Measurements from ENCODE around the gene TMEM108. TPM values are rescaled to one million over a fixed set of nuclear protein-coding genes. Genes with fewer than 3 reads are reported as not detected.

Gene TMEM108
- polyA plus RNA-seq, 1 donor from 2014 or later, result not detected

DNA sequence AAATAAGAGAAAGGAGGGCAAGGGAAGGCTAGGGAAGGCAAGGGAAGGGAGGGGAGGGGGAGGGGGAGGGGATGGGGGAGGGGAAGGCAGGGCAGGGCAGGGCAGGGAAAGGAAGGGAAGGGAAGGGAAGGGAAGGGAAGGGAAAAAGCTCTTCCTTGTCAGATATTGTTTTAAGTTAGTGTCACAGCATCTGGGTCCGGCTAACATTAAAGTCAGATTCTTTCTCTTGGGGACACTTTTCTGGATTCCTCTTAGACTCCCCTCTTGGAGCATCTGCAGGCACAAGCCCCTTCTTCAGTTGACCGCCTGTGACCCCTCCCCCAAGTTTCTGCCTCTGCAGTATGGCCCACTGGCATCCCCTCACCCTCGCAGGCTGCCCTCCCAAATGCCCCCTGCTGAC lies 387.7 kb downstream of the TMEM108 start:
- H3K36me3 Mint-ChIP-seq, result no peaks in the 10 kb centered on the region
- peaks cover 3% of the 10 kb centered on the region for H3K27me3 Mint-ChIP-seq
- peaks cover 10 to 12% (median 11%) of the 10 kb centered on the region in 3 donors for H3K4me1 Mint-ChIP-seq
- H3K4me3 Mint-ChIP-seq, result peak overlapping the region in 2 of 4 donors; percentile 43 to 76
- peak overlapping the region in 2 of 3 donors; percentile 4 to 88 for H3K27ac Mint-ChIP-seq
- H3K9me3 Mint-ChIP-seq, result no peaks in the 10 kb centered on the region

DNA sequence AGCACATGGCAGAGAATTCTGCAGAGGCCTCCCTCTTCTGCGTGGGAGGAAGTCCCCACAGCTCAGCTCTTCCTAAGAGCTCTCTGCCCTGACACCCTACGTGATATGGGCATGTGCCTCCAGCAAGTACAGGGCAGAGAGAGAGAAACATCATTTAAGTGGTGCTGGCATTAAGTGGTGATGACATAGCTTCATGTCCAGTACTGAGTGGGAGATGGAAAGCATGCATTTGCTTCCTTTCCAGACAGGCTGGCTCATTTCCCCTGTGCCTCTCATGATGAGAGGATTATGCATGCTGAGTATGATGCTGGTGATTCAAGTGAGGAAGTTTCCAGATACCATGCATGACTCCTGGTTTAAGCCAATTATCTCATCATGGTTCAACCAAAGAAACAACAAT lies 388.5 kb downstream of the TMEM108 start:
- Mint-ChIP-seq H3K36me3 (no peaks in the 10 kb centered on the region), H3K9me3 (no peaks in the 10 kb centered on the region), H3K27me3 (peaks cover 3% of the 10 kb centered on the region), H3K4me3 (peak overlapping the region in 1 of 4 donors; percentile 55), H3K27ac (peak overlapping the region in 2 of 3 donors; percentile 88 to 92), H3K4me1 (peaks cover 10 to 12% (median 11%) of the 10 kb centered on the region in 3 donors)

DNA sequence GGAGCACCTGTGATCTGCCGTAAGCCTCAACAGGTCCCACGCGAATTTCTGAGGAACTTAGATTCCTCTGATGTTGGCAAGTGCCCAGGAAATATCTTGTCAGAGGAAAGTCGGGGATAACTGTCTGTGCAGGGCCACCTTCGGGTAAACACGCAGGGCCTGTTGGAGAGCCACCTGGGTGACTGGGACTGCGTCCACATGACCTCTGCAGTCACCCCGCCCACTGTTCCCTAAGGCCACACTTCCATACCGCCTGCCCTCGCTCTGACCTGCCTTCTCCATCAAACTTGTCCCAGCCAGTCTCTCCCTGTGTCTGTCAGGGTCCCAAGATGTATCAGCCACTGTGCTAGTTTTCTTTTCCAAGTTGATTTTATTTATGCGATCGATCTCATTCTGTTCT lies 390.4 kb downstream of the TMEM108 start:
- Mint-ChIP-seq H3K27me3 (peaks cover 2% of the 10 kb centered on the region), H3K4me1 (peaks cover 10 to 12% (median 10%) of the 10 kb centered on the region in 3 donors), H3K4me3 (no peak overlapping the region), H3K27ac (no peak overlapping the region), H3K36me3 (no peaks in the 10 kb centered on the region), H3K9me3 (no peaks in the 10 kb centered on the region)

DNA sequence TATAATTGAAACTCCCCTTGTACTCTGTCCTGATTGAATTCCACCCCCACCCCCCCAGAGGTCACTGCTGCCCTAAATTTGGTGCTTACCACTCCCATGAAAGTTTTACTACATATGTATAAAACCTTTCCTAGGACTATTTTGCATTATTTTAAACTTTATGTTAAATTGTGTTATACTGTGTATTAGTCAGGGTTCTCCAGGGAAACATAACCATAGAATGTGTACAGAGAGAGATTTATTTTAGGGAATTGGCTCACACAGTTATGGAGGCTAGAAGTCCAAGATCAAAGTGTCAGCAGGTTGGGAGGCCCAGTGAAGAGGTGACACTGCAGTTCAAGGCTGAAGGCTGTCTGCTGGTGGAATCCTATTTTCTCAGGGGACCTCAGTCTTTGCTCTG lies 390.9 kb downstream of the TMEM108 start:
- H3K4me3 Mint-ChIP-seq, result no peak overlapping the region
- no peaks in the 10 kb centered on the region for H3K9me3 Mint-ChIP-seq
- H3K36me3 Mint-ChIP-seq, result no peaks in the 10 kb centered on the region
- H3K4me1 Mint-ChIP-seq, result peaks cover 6 to 8% (median 8%) of the 10 kb centered on the region in 3 donors
- no peak overlapping the region for H3K27ac Mint-ChIP-seq
- no peaks in the 10 kb centered on the region for H3K27me3 Mint-ChIP-seq

DNA sequence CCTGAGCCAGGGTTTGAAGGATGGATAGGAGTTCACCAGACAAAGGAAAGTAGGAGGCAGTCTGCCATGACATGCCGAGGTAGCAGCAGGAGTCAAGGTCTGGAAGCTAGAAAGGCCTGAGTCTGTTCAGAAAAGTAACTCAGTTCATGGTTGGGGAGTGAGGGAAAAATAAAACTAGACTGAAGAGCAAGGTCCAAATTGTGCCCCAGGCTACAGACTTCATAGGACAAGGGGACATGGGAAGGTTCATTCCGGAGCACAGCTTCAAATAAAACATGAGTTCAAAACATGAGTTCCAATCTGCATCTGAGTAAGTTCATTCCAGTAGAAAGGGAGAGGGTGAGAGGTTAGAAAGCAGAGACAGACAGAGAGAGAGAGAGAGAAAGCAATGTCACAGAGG lies 401.4 kb downstream of the TMEM108 start:
- Mint-ChIP-seq H3K27me3 (no peaks in the 10 kb centered on the region), H3K36me3 (no peaks in the 10 kb centered on the region), H3K4me3 (no peak overlapping the region), H3K9me3 (peaks cover 0 to 11% (median 8%) of the 10 kb centered on the region in 3 donors), H3K27ac (no peak overlapping the region), H3K4me1 (peaks cover 27 to 47% (median 28%) of the 10 kb centered on the region in 3 donors)

DNA sequence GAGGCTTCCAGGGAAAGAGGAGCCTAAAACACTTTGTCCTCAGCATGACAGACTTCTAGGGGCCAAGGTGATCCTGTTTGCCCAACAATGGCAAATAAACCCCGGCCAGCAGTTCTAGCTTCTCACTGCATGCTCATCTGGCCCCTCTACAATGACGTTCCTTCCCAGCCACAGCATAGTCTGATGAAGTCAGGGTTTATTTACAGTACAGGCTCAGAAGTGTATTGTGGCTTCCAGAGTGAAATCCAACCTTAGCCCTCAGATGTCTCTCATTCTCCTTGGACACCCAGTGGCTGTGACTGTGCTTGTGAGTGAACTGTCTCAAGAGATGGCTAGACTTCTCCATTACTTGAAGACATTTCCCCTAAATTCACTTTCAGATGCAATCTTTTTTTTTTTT lies 402.5 kb downstream of the TMEM108 start:
- H3K27me3 Mint-ChIP-seq, result no peaks in the 10 kb centered on the region
- H3K27ac Mint-ChIP-seq, result no peak overlapping the region
- no peak overlapping the region for H3K4me3 Mint-ChIP-seq
- H3K36me3 Mint-ChIP-seq, result no peaks in the 10 kb centered on the region
- peaks cover 27 to 56% (median 33%) of the 10 kb centered on the region in 3 donors for H3K4me1 Mint-ChIP-seq
- peaks cover 0 to 11% (median 8%) of the 10 kb centered on the region in 3 donors for H3K9me3 Mint-ChIP-seq

DNA sequence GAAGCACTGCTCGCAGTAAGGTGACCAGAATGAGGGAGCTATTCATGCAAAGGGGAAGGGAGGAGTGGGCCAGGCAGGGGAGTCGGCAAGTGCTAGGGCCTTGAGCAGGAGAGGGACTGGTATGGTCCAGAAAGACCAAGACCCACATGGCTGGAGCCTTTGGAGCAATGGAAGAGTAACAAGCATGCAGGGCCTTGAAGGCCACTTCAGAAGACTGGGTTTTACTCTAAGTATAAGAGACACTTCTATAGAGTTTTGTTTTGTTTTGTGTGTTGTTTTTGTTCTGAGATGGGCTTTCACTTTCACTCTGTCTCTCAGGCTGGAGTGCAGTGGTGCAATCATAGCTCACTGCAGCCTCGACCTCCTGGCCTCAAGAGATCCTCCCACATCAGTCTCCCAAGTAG lies 403.7 kb downstream of the TMEM108 start:
- Mint-ChIP-seq H3K4me3 (peak overlapping the region; percentile 62 to 92 (median 80)), H3K27ac (peak overlapping the region; percentile 46 to 95 (median 81)), H3K9me3 (peaks cover 0 to 11% (median 8%) of the 10 kb centered on the region in 3 donors), H3K4me1 (peaks cover 27 to 58% (median 33%) of the 10 kb centered on the region in 3 donors), H3K36me3 (no peaks in the 10 kb centered on the region), H3K27me3 (no peaks in the 10 kb centered on the region)

DNA sequence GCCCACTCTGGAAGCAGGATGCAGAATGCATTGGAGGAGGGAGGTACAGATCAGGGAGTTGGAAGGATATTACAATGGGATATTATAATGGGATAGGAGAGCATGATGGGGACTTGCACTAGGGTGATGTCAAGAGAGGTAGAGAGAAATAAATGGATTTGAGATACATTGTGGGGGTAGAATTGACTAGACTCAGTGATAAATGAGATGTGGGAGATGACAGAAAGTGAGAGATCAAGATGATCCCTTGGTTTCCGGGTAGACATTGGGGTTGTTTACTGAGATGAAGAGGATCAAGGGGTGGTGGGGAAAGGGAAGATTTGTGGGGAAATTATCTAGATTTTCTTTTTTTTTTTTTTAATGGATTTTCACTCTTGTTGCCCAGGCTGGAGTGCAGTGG lies 404.3 kb downstream of the TMEM108 start:
- H3K36me3 Mint-ChIP-seq, result no peaks in the 10 kb centered on the region
- peaks cover 0 to 11% (median 8%) of the 10 kb centered on the region in 3 donors for H3K9me3 Mint-ChIP-seq
- H3K4me3 Mint-ChIP-seq, result peak overlapping the region in 2 of 4 donors; percentile 62 to 92
- H3K4me1 Mint-ChIP-seq, result peaks cover 28 to 64% (median 37%) of the 10 kb centered on the region in 3 donors
- peak overlapping the region in 1 of 3 donors; percentile 95 for H3K27ac Mint-ChIP-seq
- H3K27me3 Mint-ChIP-seq, result no peaks in the 10 kb centered on the region

DNA sequence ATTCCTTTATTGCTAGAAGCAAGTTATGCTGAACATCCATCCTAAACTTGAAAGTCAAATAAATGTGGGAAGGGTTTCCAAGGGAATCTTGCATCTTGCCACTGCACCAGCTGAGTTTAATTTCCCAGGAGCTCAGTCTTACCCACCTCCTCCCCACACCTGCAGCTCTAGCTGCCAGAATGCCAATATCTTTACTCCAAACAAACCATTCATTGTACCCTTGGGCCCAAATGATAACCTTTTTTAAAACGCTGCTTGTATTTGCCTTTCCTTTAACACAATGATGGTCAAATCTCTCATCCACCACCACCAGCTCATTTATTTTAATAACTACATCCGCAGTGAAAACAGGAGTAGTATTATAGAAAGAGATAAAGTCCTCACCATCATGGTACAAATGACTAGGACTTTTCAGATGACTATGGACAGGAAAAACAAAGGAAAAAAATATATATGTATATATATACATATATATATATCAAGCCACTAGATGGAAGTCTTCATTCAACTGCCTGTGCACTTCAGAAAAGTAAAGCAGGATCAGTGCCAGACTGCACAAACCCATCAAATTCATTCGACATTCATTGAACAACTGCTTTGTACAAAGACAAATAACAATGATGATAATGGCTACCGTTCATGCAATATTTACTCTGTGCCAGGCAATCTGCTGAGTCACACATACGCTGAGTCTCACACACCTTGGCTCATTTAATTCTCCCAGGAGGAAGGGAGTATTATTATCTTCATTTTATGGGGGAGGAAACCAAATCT lies 405.6 kb downstream of the TMEM108 start:
- no peaks in the 10 kb centered on the region for H3K27me3 Mint-ChIP-seq
- peak overlapping the region in 1 of 4 donors; percentile 1 for H3K4me3 Mint-ChIP-seq
- H3K27ac Mint-ChIP-seq, result peak overlapping the region in 1 of 3 donors; percentile 14
- no peaks in the 10 kb centered on the region for H3K36me3 Mint-ChIP-seq
- peaks cover 37 to 72% (median 49%) of the 10 kb centered on the region in 3 donors for H3K4me1 Mint-ChIP-seq
- H3K9me3 Mint-ChIP-seq, result peaks cover 0 to 11% (median 8%) of the 10 kb centered on the region in 3 donors

DNA sequence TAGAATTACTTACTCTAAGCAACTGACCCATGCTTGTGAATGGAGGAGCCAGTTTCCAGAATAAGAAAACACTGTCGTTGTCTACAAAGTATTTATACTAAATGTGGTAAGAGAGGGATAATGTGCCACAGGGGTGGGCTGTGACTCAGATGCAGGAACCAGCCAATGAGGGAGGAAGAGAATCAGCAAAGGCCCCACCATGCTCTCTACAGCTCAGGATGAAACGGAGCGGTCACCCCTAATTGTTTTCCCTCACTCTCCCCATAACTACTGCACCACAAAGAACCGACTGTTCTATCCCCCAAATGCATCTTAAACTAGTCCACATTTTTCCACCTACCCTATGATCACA lies 406.2 kb downstream of the TMEM108 start:
- Mint-ChIP-seq H3K36me3 (no peaks in the 10 kb centered on the region), H3K27ac (peak overlapping the region in 2 of 3 donors; percentile 13 to 14), H3K4me1 (peaks cover 42 to 74% (median 55%) of the 10 kb centered on the region in 3 donors), H3K9me3 (peaks cover 0 to 10% (median 5%) of the 10 kb centered on the region in 3 donors), H3K27me3 (no peaks in the 10 kb centered on the region), H3K4me3 (no peak overlapping the region)

DNA sequence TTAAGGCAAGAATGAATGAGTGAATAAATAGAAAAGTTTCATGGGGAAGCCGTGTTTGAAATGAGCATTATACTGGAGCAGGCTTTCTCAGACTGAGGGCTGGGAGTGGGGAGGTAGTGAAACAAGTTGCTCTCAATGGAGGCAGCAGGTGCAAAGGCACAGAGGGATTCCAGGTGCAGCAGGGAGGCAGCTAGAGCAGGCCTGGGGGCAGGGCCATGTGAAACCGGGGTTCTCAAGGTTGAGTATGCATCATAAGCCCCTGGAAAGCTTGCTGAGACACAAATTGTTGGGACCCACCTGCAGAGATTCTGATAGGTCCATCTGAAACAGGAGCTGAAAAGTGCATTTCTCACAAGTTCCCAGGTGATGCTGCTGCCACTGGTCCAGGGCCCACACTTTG lies 406.9 kb downstream of the TMEM108 start:
- Mint-ChIP-seq H3K4me3 (peak overlapping the region in 1 of 4 donors; percentile 9), H3K4me1 (peaks cover 45 to 70% (median 58%) of the 10 kb centered on the region in 3 donors), H3K27ac (peak overlapping the region in 2 of 3 donors; percentile 13 to 43), H3K9me3 (peaks cover 0 to 4% (median 0%) of the 10 kb centered on the region in 3 donors), H3K27me3 (no peaks in the 10 kb centered on the region), H3K36me3 (no peaks in the 10 kb centered on the region)
